A549 (cell line): ENCODE results near the gene ASPN. TPM values are rescaled to one million over a fixed set of nuclear protein-coding genes. Genes with fewer than 3 reads are reported as not detected.

Experiments
- BCL3 ChIP-seq: fragments of >200 bp; sonication (Bioruptor Twin); formaldehyde crosslinking; IDR thresholded peaks from 3 replicates; pipeline ENCODE4 v1.6.1; 2016
- CBX8 ChIP-seq: fragments of 200-600 bp; sonication (generic); IDR thresholded peaks from 2 replicates; pipeline ENCODE4 v1.6.1; 2016
- CEBPB ChIP-seq, 2 experiments: fragments of >200 bp in 1 of 2; sonication (Bioruptor Twin) in 1 of 2; formaldehyde crosslinking in 1 of 2; IDR thresholded peaks; 2 replicates each; pipeline ENCODE4 v1.6.1; 2012 to 2016
- CHD4 ChIP-seq: fragments of 200-600 bp; sonication (generic); IDR thresholded peaks from 2 replicates; pipeline ENCODE4 v1.6.1; 2016; ENCODE audit warnings: antibody characterized with exemption, mild to moderate bottlenecking, borderline replicate concordance
- CTCF ChIP-seq: fragments of >200 bp; sonication (Bioruptor Twin); formaldehyde crosslinking; IDR thresholded peaks from 3 replicates; pipeline ENCODE4 v1.5.1; 2016
- EHF ChIP-seq: fragments of 250-450 bp; sonication (Bioruptor Pico); IDR thresholded peaks from 2 replicates; pipeline ENCODE4 v1.5.0; 2020; ENCODE audit warnings: mild to moderate bottlenecking
- EHMT2 ChIP-seq: fragments of 200-600 bp; sonication (generic); IDR thresholded peaks from 2 replicates; pipeline ENCODE4 v1.6.1; 2016; ENCODE audit warnings: antibody characterized with exemption, low read depth, mild to moderate bottlenecking, moderate library complexity
- EP300 ChIP-seq, 2 experiments: fragments of >200 bp; sonication (Bioruptor Twin); formaldehyde crosslinking; IDR thresholded peaks; 2 replicates in 1 of 2; 3 replicates in 1 of 2; pipeline ENCODE4 v1.6.1; 2016 to 2017
- FOSL2 ChIP-seq, 2 experiments: fragments of 450-650 bp in 1 of 2; fragments of >200 bp in 1 of 2; sonication (Bioruptor Twin) in 1 of 2; formaldehyde crosslinking; IDR thresholded peaks; 2 replicates each; pipeline versions ENCODE4 v1.5.0 to v1.6.1; 2016 to 2020; ENCODE audit warnings: mild to moderate bottlenecking in 1 of 2, moderate library complexity in 1 of 2
- HOXA7 ChIP-seq: fragments of 250-450 bp; sonication (Bioruptor Pico); IDR thresholded peaks from 2 replicates; pipeline ENCODE4 v1.5.0; 2020; ENCODE audit warnings: mild to moderate bottlenecking, moderate library complexity
- HOXB5 ChIP-seq: fragments of 250-450 bp; sonication (Bioruptor Pico); IDR thresholded peaks from 2 replicates; pipeline ENCODE4 v1.5.0; 2020; ENCODE audit warnings: mild to moderate bottlenecking, moderate library complexity
- JUN ChIP-seq, 2 experiments: fragments of >200 bp; sonication (Bioruptor Twin); formaldehyde crosslinking; IDR thresholded peaks; 2 replicates in 1 of 2; 3 replicates in 1 of 2; pipeline ENCODE4 v1.6.1; 2016 to 2017
- KDM5A ChIP-seq: fragments of 200-600 bp; sonication (generic); IDR thresholded peaks from 2 replicates; pipeline ENCODE4 v1.6.1; 2016; ENCODE audit warnings: antibody characterized with exemption, mild to moderate bottlenecking
- MYC ChIP-seq: IDR thresholded peaks from 2 replicates; pipeline ENCODE4 v1.6.1; 2012; ENCODE audit warnings: mild to moderate bottlenecking, inconsistent platforms, low read length, improper control_type of control experiment, borderline replicate concordance
- RAD21 ChIP-seq, 2 experiments: fragments of >200 bp in 1 of 2; sonication (Bioruptor Twin) in 1 of 2; formaldehyde crosslinking in 1 of 2; IDR thresholded peaks in 1 of 2; conservative IDR thresholded peaks in 1 of 2; 2 replicates in 1 of 2; 3 replicates in 1 of 2; pipeline ENCODE4 v1.6.1; 2012 to 2018; ENCODE audit warnings: inconsistent platforms in 1 of 2
- RARB ChIP-seq: fragments of 250-450 bp; sonication (Bioruptor Pico); IDR thresholded peaks from 2 replicates; pipeline ENCODE4 v1.8.0; 2021; ENCODE audit warnings: mild to moderate bottlenecking, moderate library complexity
- RNF2 ChIP-seq: fragments of 200-600 bp; sonication (generic); IDR thresholded peaks from 2 replicates; pipeline ENCODE4 v1.6.1; 2016; ENCODE audit warnings: low read depth, mild to moderate bottlenecking, antibody characterized with exemption, moderate library complexity, borderline replicate concordance
- SREBF2 ChIP-seq: fragments of 450-650 bp; IDR thresholded peaks from 2 replicates; pipeline ENCODE4 v1.6.1; 2014; ENCODE audit warnings: mild to moderate bottlenecking, moderate library complexity
- TP53 ChIP-seq: fragments of 250-450 bp; sonication (Bioruptor Pico); IDR thresholded peaks from 2 replicates; pipeline ENCODE4 v1.5.0; 2021; ENCODE audit warnings: mild to moderate bottlenecking, moderate library complexity
- ZC3H11A ChIP-seq: fragments of 450-650 bp; IDR thresholded peaks from 2 replicates; pipeline ENCODE4 v1.6.1; 2014; ENCODE audit warnings: antibody characterized with exemption, mild to moderate bottlenecking
- ZSCAN20 ChIP-seq: fragments of 250-450 bp; sonication (Bioruptor Pico); IDR thresholded peaks from 2 replicates; pipeline ENCODE4 v1.8.0; 2022; ENCODE audit warnings: mild to moderate bottlenecking, moderate library complexity
- polyA plus RNA-seq, 4 experiments: library from polyadenylated mRNA; depleted of rRNA in 3 of 4; stranded (reverse); fragments of >200 nt; fragmentation: RNase III in 1 of 4; extraction: RNeasy Plus Mini Kit Qiagen cat#74134 plus additional on column Dnase treatment in 1 of 4; gene quantifications; 2 replicates in 3 of 4; 3 replicates in 1 of 4; pipeline ENCODE4 v1.2.3, GENCODE V29; 2011 to 2017
- TF ChIP-seq, protein P1 (sequence below): fragments of 200-600 bp; sonication (generic); IDR thresholded peaks from 2 replicates; pipeline ENCODE4 v1.6.1; 2016; ENCODE audit warnings: antibody characterized with exemption, mild to moderate bottlenecking, moderate library complexity
- TF ChIP-seq, protein P2 (sequence below): fragments of 250-450 bp; sonication (Bioruptor Pico); IDR thresholded peaks from 2 replicates; pipeline ENCODE4 v1.5.0; 2021; ENCODE audit warnings: mild to moderate bottlenecking, moderate library complexity, borderline replicate concordance
- TF ChIP-seq, protein P3 (sequence below): fragments of >200 bp; sonication (Bioruptor Twin); formaldehyde crosslinking; IDR thresholded peaks from 2 replicates; pipeline ENCODE4 v1.6.1; 2016
- TF ChIP-seq, protein P4 (sequence below): IDR thresholded peaks from 2 replicates; pipeline ENCODE4 v1.6.1; 2012; ENCODE audit warnings: low read depth, borderline replicate concordance

Gene ASPN
- polyA plus RNA-seq, 2 of the 4 experiments (the other 2 are of a cell fraction) = not detected

GRCh38 chr9:92506184-92506857, 24.0 kb upstream of the ASPN start (continued):
- TF ChIP-seq, protein P1, sequence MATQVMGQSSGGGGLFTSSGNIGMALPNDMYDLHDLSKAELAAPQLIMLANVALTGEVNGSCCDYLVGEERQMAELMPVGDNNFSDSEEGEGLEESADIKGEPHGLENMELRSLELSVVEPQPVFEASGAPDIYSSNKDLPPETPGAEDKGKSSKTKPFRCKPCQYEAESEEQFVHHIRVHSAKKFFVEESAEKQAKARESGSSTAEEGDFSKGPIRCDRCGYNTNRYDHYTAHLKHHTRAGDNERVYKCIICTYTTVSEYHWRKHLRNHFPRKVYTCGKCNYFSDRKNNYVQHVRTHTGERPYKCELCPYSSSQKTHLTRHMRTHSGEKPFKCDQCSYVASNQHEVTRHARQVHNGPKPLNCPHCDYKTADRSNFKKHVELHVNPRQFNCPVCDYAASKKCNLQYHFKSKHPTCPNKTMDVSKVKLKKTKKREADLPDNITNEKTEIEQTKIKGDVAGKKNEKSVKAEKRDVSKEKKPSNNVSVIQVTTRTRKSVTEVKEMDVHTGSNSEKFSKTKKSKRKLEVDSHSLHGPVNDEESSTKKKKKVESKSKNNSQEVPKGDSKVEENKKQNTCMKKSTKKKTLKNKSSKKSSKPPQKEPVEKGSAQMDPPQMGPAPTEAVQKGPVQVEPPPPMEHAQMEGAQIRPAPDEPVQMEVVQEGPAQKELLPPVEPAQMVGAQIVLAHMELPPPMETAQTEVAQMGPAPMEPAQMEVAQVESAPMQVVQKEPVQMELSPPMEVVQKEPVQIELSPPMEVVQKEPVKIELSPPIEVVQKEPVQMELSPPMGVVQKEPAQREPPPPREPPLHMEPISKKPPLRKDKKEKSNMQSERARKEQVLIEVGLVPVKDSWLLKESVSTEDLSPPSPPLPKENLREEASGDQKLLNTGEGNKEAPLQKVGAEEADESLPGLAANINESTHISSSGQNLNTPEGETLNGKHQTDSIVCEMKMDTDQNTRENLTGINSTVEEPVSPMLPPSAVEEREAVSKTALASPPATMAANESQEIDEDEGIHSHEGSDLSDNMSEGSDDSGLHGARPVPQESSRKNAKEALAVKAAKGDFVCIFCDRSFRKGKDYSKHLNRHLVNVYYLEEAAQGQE = no peak
- TF ChIP-seq KDM5A (no peak), CTCF (no peak), EP300 (IDR thresholded peaks at IDR 0.05) (no peak), FOSL2 (IDR thresholded peaks at IDR 0.05) (no peak), FOSL2 (CRISPR knock-in tag; IDR thresholded peaks at IDR 0.05) (0 out of 2 replicates have a peak, but pooled peaks have one; percentile 39), SREBF2 (no peak), JUN (IDR thresholded peaks at IDR 0.05) (no peak; a peak in 1 of 5 replicates), CBX8 (no peak), BCL3 (0 out of 3 replicates have a peak, but pooled peaks have one; percentile 21), CEBPB (IDR thresholded peaks at IDR 0.05) (peak; percentile 57 to 71; a peak in 3 of 4 replicates), ZSCAN20 (CRISPR knock-in tag) (no peak), MYC (peak; percentile 81; the same call in 1 of the 2 replicates), RARB (CRISPR knock-in tag) (no peak), HOXB5 (CRISPR knock-in tag) (no peak), EHF (CRISPR knock-in tag) (no peak), EHMT2 (no peak), HOXA7 (CRISPR knock-in tag) (no peak), RNF2 (no peak), ZC3H11A (no peak), RAD21 (conservative IDR thresholded peaks at IDR 0.05 in 1 of 2, IDR thresholded peaks at IDR 0.05 in 1 of 2) (no peak), CHD4 (no peak), TP53 (CRISPR knock-in tag) (no peak)
- TF ChIP-seq, protein P2, sequence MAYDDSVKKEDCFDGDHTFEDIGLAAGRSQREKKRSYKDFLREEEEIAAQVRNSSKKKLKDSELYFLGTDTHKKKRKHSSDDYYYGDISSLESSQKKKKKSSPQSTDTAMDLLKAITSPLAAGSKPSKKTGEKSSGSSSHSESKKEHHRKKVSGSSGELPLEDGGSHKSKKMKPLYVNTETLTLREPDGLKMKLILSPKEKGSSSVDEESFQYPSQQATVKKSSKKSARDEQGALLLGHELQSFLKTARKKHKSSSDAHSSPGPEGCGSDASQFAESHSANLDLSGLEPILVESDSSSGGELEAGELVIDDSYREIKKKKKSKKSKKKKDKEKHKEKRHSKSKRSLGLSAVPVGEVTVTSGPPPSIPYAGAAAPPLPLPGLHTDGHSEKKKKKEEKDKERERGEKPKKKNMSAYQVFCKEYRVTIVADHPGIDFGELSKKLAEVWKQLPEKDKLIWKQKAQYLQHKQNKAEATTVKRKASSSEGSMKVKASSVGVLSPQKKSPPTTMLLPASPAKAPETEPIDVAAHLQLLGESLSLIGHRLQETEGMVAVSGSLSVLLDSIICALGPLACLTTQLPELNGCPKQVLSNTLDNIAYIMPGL = no peak
- TF ChIP-seq, protein P3, sequence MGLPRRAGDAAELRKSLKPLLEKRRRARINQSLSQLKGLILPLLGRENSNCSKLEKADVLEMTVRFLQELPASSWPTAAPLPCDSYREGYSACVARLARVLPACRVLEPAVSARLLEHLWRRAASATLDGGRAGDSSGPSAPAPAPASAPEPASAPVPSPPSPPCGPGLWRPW = no peak
- TF ChIP-seq, protein P4, sequence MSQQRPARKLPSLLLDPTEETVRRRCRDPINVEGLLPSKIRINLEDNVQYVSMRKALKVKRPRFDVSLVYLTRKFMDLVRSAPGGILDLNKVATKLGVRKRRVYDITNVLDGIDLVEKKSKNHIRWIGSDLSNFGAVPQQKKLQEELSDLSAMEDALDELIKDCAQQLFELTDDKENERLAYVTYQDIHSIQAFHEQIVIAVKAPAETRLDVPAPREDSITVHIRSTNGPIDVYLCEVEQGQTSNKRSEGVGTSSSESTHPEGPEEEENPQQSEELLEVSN = no peak
